OCI-LY1 (cell line): ENCODE data around the gene KLRK1.

ENCODE experiments used
- CTCF ChIP-seq: fragments of 200-600 bp; sonication (generic), shearing (Covaris generic); IDR thresholded peaks from 2 replicates; pipeline ENCODE4 v1.5.1; 2017; ENCODE audit warnings: mild to moderate bottlenecking, antibody characterized with exemption, low read length, moderate library complexity, mixed read lengths
- EZH2 ChIP-seq: fragments of 200-600 bp; sonication (generic), shearing (Covaris generic); IDR thresholded peaks from 2 replicates; pipeline ENCODE4 v1.8.0; 2017; ENCODE audit warnings: borderline replicate concordance, mixed run types, mild to moderate bottlenecking, antibody characterized with exemption, low read length, moderate library complexity, mixed read lengths

GRCh38 chr12:10408842-10409241, 19.0 kb upstream of the KLRK1 start:
- TF ChIP-seq CTCF (no peak), EZH2 (no peak)
